Activated effector memory CD4-positive, alpha-beta T cell treated with anti-CD3 and anti-CD28 coated beads, Interleukin-2, amount 50 U/mL, for 16 hours (primary cell): ENCODE measurements around the gene MEIS3.
"Not testable (repeated sequence)": the region's sequence is repeated elsewhere in the genome, so short reads cannot be mapped to it uniquely, and the experiment has no call there.

Source experiments
- DNase-seq: peaks from one replicate; pipeline ENCODE4 v3.0.0-alpha.2; 2020

MEIS3 gene

DNA sequence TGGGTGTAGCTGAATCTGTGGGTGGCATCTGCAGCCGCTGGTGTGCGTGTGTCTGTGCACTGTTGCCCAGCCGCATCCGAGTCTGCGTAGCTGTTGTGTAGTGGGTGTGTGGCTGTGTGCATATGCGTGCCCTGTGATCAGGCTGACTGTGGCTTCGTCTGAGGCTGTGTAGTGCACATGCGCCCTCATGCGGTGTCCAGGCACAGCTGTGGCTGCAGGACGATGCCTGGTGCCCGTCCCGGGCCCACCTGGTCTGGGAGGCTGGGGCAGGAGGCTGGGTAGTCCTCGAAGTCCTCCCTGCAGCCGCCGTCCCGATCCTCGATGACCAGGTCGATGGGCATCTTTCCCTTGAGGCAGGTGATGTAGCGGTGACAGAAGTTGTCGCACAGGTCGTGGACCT, 4.9 kb downstream of the MEIS3 start:
- no peak for DNase-seq

- DNase-seq: no peak
Observed at GRCh38 chr19:47413941-47414340, 5.4 kb downstream of the MEIS3 start.

GRCh38 chr19:47411696-47412095, 7.6 kb downstream of the MEIS3 start:
- DNase-seq: not testable (repeated sequence)

DNA sequence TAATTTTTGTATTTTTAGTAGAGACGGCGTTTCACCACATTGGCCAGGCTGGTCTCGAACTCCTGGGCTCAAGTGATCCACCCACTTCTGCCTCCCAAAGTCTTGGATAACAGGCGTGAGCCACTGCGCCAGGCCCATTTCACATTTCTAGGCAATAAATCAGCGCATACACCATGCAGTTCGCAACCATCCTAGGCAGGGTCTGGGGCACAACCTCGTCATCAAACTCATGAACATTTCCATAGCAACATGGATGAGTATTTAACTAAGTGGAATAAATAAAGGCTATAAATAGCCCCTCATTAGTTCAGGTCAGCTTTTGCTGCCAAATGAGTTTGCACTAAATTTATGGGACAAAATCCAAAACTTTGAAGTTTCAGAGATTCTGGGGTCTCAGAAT, 8.2 kb downstream of the MEIS3 start:
- no peak for DNase-seq

- no peak for DNase-seq
Observed at GRCh38 chr19:47408156-47408938, 11.0 kb downstream of the MEIS3 start.

DNA sequence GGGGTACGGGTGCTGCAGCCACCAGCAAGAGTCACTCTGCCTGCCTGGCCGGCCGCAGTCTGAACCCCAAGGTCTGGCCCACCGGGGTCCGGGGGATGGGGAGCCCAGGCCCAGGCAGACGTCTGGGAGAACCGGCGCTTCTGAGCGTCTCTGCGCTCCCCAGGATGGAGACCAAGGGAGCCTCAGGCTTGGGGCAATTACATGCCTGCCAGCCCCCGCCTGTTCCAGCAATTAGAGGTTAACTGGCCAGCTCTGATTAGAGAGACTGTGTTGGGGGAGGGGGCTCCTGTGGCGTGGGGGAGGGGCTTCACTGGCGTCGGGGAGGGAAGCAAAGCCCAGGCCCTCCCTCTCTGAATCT, 11.9 kb downstream of the MEIS3 start:
- DNase-seq: no peak

GRCh38 chr19:47406711-47407416, 12.5 kb downstream of the MEIS3 start:
- no peak for DNase-seq

DNA sequence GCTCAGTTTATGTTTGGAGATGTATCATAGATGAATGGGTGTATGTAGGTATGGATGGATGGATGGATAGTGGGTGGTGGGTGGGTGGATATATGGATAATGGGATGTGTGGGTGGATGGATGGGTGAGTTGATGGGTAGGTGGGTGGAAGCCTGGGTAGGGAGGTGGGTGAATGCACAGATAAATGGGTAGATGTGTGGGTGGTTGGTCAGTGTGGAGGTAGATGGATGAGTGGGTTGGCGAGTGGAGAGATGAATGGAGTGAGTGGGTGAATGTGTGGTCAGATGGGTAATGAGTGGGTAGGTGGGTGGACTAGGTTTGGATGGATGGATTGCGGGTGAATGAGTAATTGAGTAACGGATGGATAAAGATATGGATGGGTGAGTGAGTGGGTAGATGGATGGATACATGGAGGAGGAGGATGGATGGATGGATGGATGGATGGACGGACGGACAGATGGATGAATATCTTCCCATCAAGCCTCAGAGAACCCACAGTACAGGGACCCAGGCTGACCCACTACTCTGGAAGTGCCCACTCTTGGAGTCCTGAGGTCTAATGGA, 13.4 kb downstream of the MEIS3 start:
- DNase-seq: no peak

DNA sequence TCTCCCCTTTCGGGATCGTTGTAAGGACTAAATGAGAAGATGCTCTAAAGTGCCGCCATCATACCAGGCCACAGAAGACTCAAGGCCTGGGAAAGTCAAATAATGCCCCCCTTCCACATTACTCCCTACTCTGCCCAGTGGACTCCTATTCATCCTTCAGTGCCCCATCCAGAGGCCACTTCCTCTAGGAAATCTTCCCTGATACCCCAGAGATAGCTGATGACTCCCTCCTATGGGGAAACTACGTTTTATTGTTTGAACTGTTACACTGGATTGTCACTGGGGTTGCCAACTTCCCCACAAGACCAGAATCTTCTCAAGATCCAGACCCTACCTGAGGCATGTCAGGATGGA, 14.2 kb downstream of the MEIS3 start:
- no peak for DNase-seq

DNA sequence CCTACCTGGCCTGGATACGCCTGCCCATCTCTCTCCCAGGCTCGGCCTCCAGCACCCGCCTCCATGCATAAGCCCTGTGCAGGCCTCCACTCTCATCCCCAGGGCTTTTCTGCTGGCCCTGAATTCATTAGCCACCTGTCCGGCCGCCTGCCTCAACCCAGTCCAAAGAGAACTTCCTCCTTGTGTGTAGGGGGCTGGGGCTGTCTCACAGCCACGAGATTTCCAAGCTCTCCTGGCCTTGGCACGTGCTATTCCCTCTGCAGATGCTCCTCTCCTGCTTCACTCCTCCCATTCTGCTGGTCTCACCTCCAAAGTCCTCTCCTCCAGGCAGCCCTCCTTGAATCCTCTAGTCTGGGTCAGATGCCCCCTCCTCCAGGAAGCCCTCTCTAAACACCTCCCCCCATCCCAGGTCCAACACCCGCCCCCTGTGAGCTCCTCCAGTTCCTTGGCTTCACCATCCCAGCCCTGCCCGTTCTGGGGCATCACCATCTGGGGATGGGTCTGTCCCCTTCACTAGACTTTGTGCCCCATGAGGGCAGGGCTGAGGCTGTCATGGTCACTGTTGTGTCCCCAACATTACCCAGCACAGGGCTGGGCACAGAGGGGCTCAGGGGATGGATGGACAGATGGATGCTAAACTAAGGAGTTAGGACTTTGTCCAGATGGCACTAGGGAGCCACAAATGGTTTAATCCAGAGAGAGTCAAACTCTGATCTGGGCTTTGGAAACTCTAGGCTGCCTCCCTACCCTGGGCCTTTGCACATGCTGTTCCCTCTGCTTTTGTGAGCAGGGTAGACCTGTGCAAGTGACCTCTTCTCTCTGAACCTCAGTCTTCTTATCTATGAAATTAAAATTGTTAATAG, 14.8 kb downstream of the MEIS3 start:
- DNase-seq: no peak

DNA sequence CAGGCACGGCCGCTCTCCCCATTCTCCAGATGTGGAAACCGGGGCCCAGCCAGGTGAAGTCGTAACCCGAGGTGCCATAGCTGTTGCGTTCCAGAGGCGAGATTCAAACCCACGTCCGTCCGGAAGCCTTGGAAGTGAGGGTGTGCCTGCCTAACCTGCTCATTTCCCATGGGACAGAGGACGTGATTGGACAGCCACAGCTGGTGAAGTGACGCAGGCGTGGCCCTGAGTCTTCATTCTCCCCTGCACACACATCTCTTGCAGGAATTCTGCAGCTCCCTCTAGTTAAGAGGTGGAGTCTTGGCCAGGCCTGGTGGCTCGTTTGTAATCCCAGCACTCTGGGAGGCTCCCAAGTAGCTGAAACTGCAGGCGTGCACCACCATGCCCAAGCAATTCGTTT, 16.8 kb downstream of the MEIS3 start:
- DNase-seq: no peak

DNA sequence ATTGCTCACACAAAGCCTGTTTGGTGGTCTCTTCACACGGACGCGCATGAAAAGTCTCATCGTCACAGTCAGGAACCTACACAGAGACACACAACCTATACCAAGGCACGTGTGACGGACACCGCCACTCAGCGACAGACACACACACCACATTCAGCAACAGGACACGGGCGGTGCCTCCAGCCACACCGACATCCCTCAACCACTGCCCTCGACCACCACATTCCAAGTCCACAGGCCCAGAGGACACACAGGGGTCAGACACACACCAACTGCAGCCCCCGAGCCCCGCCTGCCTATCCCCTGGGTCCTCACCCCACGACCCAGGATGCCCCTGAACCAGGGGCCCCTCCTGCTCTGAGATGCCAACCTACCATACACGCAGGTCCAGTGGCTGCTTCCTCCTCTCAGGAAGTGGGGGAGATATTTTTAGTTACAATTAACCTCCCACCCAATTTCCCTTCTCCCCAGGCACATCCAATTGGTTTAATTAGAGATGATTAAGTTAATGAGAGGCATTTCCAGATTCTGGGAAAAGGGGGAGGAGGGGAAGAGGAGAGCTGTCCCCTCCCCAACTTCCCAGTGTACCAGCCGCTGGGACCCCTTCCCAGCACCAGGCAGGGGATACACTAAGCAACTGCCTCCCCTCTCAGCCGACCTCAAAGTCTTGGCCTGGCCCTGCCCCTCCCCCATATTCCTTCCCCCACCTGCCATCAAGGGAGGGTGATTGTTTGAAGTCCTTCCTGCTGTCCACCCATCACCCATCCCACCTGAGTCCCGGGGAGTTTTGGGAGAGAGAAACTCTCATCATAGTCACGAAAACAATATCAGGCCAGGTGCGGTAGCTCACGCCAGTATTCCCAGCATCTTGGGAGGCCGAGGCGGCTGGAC, 20.4 kb downstream of the MEIS3 start:
- DNase-seq: no peak

DNA sequence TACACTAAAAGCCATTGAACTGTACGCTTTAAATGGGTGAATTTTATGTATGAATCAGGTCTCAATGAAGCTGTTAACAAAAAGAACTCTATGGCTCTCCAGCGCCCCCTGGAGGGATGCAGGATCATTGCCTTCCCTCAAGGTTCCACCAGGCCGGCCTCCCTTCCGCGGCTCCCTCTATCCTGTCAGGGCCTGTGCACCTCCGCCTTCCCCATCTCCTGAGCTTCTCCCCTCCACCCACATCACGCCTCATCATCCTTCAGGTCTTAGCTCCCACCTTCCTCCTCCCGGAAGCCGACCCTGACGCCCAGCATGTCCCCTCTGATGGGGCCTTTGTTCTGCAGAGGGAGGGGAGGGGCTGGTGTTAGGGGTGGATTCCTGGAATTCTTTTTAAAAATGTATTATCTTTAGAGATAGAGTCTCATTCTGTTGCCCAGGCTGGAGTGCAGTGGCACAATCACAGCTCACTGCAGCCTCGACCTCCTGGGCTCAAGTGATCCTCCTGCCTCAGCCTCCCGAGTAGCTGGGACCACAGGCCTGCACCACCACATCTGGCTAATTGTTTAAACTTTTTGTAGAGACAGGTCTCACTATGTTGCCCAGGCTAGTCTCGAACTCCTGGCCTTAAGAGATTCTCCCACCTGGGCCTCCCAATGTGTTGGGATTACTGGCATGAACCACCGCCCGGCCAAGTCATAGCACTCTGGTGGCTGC, 27.7 kb downstream of the MEIS3 start:
- peak; percentile 92 for DNase-seq

GRCh38 chr19:47390533-47391488, 28.5 kb downstream of the MEIS3 start:
- DNase-seq: no peak

GRCh38 chr19:47389150-47389556, 30.2 kb downstream of the MEIS3 start:
- DNase-seq: no peak

- DNase-seq: not testable (repeated sequence)
Observed at GRCh38 chr19:47388721-47389120, 30.6 kb downstream of the MEIS3 start.

DNA sequence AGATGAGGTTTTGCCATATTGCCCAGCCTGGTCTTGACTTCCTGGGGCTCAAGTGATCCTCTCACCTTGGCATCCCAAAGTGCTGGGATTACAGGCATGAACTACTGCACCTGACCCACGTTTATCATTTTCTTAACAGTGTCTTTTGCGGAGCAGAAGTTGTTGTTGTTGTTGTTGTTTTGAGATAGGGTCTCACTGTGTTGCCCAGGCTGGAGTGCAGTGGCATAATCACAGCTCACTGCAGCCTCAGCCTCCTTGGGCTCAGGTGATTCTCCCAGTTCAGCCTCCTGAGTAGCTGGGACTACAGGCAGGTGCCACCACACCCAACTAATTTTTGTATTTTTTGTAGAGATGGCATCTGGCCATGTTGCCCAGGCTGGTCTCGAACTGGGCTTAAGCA, 31.7 kb downstream of the MEIS3 start:
- not testable (repeated sequence) for DNase-seq

DNA sequence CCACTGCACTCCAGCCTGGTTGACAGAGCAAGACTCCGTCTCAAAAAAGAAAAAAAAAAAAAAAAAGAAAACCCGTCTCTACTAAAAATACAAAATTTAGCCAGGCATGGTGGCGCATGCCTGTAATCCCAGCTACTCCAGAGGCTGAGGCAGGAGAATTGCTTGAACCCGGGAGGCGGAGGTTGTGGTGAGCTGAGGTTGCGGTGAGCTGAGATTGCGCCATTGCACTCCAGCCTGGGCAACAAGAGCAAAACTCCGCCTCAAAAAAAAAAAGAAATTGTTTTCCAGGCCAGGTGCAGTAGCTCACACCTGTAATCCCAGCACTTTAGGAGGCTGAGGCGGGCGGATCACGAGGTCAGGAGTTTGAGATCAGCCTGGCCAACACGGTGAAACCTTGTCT, 32.7 kb downstream of the MEIS3 start:
- not testable (repeated sequence) for DNase-seq

DNA sequence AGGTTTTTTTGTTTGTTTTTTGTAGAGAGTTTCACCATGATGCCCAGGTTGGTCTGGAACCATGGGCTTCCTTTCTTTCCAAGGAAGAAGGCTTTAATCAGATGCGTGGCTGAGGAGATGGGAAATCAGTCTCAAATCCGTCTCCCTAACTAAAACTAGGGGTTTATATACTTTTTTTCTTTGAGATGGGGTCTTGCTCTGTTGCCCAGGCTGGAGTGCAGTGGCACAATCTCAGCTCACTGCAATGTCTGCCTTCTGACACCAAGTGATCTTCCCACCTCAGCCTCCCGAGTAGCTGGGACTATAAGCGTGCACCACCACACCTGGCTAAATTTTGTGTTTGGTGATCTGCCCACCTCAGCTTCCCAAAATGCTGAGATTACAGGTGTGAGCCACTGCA, 34.8 kb downstream of the MEIS3 start:
- not testable (repeated sequence) for DNase-seq

DNA sequence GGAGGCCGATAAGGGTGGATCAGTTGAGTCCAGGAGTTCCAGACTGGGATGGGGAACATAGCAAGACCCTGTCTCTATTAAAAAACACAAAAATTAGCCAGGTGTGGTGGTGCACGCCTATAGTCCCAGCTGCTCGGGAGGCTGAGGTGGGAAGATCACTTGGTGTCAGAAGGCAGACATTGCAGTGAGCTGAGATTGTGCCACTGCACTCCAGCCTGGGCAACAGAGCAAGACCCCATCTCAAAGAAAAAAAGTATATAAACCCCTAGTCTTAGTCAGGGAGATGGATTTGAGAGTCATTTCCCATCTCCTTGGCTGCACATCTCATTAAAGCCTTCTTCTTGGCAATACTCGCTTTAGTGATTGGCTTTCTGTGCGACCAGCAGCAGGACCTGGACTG, 35.4 kb downstream of the MEIS3 start:
- not testable (repeated sequence) for DNase-seq
